ENCODE measurements around the gene ANKRD42.
A peak's percentile ranks its signal among the peaks of the same experiment; 100 is the strongest.
"Not testable (repeated sequence)": the region's sequence is repeated elsewhere in the genome, so short reads cannot be mapped to it uniquely, and the experiment has no call there.

DNA sequence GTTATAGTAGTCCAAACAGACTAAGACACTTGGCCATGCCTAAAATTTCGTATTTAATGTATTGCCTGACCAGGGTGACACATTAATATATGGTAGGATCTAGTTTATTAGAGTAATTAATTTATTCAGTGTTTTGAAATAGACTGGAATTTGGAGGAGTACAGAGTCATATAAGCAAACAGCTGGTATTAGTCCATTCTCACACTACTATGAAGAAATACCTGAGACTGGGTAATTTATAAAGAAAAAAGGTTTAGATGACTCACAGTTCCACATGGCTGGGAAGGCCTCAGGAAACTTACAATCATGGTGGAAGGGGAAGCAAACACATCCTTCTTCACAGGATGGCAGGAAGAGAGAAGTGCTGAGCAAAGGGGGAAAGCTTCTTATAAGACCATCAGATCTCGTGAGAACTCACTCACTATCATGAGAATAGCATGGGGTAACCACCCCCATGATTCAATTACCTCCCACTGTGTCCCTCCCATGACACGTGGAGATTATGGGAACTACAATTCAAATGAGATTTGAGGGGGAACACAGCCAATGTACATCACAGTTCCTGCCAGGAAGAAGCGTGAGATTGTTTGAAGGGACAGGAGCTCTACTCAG lies 13.4 kb downstream of the ANKRD42 start:
- not testable (repeated sequence) for TF ChIP-seq ZNF112 (tag by site-specific recombination; IDR thresholded peaks at IDR 0.05); CTCF (tag by site-specific recombination; IDR thresholded peaks at IDR 0.05); ZNF248 (tag by site-specific recombination; IDR thresholded peaks at IDR 0.05); REPIN1 (tag by site-specific recombination; IDR thresholded peaks at IDR 0.05; ENCODE audit: low read depth); ZNF600 (tag by site-specific recombination; IDR thresholded peaks at IDR 0.05); ZNF423 (tag by site-specific recombination; IDR thresholded peaks at IDR 0.05); ZNF114 (tag by site-specific recombination; IDR thresholded peaks at IDR 0.05); ZNF510 (tag by site-specific recombination; IDR thresholded peaks at IDR 0.05; ENCODE audit: insufficient replicate concordance); ZNF658 (tag by site-specific recombination; IDR thresholded peaks at IDR 0.05); SCRT1 (tag by site-specific recombination; IDR thresholded peaks at IDR 0.05; ENCODE audit: borderline replicate concordance)
- TF ChIP-seq, protein P1, sequence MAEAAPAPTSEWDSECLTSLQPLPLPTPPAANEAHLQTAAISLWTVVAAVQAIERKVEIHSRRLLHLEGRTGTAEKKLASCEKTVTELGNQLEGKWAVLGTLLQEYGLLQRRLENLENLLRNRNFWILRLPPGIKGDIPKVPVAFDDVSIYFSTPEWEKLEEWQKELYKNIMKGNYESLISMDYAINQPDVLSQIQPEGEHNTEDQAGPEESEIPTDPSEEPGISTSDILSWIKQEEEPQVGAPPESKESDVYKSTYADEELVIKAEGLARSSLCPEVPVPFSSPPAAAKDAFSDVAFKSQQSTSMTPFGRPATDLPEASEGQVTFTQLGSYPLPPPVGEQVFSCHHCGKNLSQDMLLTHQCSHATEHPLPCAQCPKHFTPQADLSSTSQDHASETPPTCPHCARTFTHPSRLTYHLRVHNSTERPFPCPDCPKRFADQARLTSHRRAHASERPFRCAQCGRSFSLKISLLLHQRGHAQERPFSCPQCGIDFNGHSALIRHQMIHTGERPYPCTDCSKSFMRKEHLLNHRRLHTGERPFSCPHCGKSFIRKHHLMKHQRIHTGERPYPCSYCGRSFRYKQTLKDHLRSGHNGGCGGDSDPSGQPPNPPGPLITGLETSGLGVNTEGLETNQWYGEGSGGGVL (tag by site-specific recombination; IDR thresholded peaks at IDR 0.05): peak; percentile 16; the same call in 1 of the 2 replicates
- TF ChIP-seq, protein P2, sequence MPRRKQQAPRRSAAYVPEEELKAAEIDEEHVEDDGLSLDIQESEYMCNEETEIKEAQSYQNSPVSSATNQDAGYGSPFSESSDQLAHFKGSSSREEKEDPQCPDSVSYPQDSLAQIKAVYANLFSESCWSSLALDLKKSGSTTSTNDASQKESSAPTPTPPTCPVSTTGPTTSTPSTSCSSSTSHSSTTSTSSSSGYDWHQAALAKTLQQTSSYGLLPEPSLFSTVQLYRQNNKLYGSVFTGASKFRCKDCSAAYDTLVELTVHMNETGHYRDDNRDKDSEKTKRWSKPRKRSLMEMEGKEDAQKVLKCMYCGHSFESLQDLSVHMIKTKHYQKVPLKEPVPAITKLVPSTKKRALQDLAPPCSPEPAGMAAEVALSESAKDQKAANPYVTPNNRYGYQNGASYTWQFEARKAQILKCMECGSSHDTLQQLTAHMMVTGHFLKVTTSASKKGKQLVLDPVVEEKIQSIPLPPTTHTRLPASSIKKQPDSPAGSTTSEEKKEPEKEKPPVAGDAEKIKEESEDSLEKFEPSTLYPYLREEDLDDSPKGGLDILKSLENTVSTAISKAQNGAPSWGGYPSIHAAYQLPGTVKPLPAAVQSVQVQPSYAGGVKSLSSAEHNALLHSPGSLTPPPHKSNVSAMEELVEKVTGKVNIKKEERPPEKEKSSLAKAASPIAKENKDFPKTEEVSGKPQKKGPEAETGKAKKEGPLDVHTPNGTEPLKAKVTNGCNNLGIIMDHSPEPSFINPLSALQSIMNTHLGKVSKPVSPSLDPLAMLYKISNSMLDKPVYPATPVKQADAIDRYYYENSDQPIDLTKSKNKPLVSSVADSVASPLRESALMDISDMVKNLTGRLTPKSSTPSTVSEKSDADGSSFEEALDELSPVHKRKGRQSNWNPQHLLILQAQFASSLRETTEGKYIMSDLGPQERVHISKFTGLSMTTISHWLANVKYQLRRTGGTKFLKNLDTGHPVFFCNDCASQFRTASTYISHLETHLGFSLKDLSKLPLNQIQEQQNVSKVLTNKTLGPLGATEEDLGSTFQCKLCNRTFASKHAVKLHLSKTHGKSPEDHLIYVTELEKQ (tag by site-specific recombination; IDR thresholded peaks at IDR 0.05; ENCODE audit: borderline replicate concordance): not testable (repeated sequence)
